Measurements from ENCODE around the gene LRP5.

DNA sequence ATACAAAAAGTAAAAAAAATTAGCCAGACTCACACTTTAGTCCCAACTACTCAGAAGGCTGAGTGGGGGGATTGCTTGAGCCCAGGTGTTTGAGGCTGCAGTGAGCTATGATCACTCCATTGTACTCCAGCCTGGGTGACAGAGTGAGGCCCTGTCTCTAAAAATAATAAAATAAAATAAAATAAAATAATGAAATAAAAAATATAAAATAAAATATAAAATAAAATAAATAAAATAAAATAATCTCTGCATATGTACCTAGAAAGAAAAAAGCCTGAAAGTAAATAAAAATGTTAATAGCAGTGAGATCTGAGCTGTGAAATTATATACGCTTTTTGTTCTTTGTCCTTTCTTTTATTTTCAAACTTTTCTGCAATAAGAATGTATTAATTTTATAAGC is 17.1 kb upstream of the LRP5 start:
- TF ChIP-seq, protein P1, sequence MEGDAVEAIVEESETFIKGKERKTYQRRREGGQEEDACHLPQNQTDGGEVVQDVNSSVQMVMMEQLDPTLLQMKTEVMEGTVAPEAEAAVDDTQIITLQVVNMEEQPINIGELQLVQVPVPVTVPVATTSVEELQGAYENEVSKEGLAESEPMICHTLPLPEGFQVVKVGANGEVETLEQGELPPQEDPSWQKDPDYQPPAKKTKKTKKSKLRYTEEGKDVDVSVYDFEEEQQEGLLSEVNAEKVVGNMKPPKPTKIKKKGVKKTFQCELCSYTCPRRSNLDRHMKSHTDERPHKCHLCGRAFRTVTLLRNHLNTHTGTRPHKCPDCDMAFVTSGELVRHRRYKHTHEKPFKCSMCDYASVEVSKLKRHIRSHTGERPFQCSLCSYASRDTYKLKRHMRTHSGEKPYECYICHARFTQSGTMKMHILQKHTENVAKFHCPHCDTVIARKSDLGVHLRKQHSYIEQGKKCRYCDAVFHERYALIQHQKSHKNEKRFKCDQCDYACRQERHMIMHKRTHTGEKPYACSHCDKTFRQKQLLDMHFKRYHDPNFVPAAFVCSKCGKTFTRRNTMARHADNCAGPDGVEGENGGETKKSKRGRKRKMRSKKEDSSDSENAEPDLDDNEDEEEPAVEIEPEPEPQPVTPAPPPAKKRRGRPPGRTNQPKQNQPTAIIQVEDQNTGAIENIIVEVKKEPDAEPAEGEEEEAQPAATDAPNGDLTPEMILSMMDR (IDR thresholded peaks at IDR 0.05) = no peak
- no peak for TF ChIP-seq POLR2AphosphoS5 (IDR thresholded peaks at IDR 0.05; ENCODE audit: insufficient read depth in 1 of 2, low read depth in 1 of 2)
- no peak for TF ChIP-seq POLR2A (IDR thresholded peaks at IDR 0.05)

All from vagina (tissue), 2 donors.